H7 (cell line): ENCODE results near the gene DMPK. TPM values are rescaled to one million over a fixed set of nuclear protein-coding genes. Genes with fewer than 3 reads are reported as not detected.
"Not testable (repeated sequence)": the region's sequence is repeated elsewhere in the genome, so short reads cannot be mapped to it uniquely, and the experiment has no call there.

Experiments used
- DNase-seq: peaks from one replicate; pipeline ENCODE4 v3.0.0; 2012
- H3K27me3 ChIP-seq: 2 replicates; pipeline ENCODE4 v1.6.0; 2011; ENCODE audit warnings: mild to moderate bottlenecking, low read length; ENCODE audit not compliant: control insufficient read depth, insufficient read depth
- H3K36me3 ChIP-seq: replicated peaks from 2 replicates; pipeline ENCODE4 v1.5.1; 2011; ENCODE audit warnings: low read length; ENCODE audit not compliant: control insufficient read depth, insufficient read depth
- H3K4me3 ChIP-seq: 2 replicates; pipeline ENCODE4 v1.5.1; 2011; ENCODE audit warnings: low read depth, mild to moderate bottlenecking, control low read depth, low read length, moderate library complexity; ENCODE audit not compliant: insufficient read depth
- total RNA-seq: library from RNA; depleted of rRNA; stranded (reverse); fragments of >200 nt; shearing (Covaris generic); gene quantifications from 2 replicates; pipeline ENCODE4 v1.2.3, GENCODE V29; 2014; rRNA removed

Gene DMPK
- total RNA-seq, 1 experiment from 2014 or later, result 6.4 TPM

DNA sequence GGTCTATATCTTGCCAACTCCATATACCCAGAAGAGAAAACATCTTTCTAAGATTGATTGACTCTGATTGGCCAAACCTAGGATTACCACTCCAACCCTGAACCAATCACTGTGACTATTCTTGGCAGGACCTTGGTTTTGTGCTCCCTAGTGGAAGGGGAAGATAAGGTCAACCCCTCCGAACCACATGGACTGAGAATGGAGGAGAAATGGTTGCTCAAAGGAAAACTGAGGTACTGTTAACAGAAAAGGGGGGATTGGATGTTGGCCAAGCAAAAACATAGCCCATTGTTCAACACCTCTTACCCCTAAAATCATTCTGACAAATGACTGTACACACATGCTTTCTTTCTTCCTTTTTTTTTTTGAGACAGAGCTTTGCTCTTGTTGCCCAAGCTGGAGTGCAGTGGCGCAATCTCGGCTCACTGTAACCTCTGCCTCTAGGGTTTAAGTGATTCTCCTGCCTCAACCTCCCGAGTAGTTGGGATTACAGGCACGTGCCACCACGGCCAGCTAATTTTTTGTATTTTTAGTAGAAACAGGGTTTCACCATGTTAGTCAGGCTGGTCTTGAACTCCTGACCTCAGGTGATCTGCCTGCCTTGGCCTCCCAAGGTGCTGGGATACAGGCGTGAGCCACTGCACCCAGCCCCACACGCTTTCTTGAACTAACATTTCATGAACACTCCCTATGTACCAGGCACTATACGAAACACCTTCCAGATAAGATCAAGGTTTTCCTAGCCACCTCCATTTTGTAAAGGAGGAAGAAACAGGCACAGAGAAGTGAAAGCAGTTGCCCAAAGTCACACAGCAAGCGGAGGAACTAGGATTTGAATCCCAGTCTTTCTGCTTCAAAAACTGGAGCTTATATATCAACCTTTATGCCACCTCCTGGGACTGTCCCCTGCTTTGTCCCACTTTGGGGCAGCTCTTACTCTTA, 42.5 kb downstream of the DMPK start:
- Histone ChIP-seq H3K4me3 (no peak overlapping the region), H3K27me3 (no peaks in the 10 kb centered on the region), H3K36me3 (no peaks in the 10 kb centered on the region)
- peak; percentile 41 for DNase-seq

DNA sequence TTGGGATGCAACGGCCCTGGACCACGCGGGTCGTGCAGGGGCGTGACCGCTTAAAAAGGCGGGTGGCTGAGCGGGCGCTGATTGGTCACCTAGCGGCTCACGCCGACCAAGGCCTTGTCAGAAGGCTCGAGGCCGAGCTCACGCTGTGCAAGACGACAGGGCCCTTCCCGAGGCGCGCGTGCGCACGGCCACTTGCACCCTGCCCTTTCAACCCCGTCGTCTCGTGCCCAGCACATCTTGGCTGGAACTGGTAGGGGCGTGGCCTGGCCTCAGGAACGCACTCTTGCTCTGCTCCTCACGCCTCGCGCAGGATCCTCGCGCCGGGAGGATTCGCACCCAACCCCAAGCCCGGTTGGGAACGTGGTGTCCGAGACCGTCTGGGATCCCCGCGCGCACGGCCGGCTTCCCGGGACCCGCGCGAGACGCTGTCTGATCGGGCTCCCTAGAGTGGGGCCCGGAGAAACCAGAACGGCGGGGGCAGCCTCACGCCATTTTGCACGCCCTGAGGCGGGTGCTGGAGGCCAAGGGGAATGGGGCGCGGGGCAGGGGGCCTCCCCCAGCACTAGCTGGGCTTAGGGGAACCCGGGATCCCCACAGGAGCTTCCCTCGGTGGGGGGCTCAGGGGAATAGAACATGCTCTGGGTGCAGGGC, 49.0 kb downstream of the DMPK start, which contains the start of gene MEIOSIN:
TSS of gene MEIOSIN (plus strand) at position 280 of the 651 bp plus-strand sequence. CDS start 1,938 bp downstream, outside the sequence.
- Histone ChIP-seq H3K27me3 (no peaks in the 10 kb centered on the region), H3K36me3 (no peaks in the 10 kb centered on the region), H3K4me3 (no peak within 1 kb of the TSS)
- peak; percentile 38 for DNase-seq

DNA sequence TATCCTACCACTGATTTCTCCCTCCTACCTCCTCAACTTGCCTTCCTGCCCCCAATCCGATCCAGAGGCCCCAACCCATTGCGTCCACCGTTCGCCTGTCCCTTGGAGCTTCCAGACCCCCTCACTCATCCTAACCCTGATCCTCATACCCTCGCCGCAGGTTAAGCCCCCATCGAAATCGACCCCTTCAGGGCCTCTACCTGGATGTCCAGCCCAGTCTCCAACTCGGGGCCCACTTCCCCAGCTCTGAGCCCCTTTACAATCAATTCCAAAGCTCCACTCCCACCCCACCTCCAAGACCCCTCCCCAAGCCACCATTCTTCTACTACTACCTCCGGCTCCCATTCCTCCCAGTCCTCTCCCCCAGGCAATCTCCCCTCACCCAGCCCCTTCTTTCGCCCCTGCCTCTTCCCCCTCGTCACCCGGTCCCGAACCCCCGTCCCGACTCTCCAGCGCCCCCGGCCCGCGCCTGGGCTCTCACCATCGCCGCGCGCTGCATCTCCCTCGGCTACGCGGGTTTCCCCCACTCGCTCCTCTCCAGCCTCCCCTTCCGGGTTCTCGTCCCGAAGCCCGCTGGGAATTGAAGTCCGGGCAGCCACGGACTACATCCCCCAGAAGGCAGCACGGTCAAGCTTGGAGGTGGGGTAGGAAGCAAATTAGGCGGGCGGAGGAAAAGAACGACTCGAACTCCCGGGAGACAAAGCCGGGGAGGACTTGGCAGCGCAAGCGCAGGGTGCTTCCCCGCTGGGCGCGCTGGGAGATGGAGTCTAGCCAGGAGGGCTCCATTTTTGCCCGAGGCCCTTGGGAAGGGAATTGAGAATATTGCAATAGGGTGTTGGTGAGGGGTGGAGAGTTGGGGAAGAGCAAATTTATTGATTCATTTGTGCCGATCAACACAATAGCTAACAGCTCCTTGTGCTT, 51.7 kb downstream of the DMPK start, which contains the start of gene FBXO46:
TSS of gene FBXO46 (minus strand) at position 529 of the 921 bp plus-strand sequence. CDS start 17,401 bp downstream, outside the sequence.
- peak; percentile 97 for DNase-seq
- no peaks in the 10 kb centered on the region for H3K27me3 ChIP-seq
- H3K4me3 ChIP-seq, result peak within 1 kb of the TSS; percentile 66
- no peaks in the 10 kb centered on the region for H3K36me3 ChIP-seq

DNA sequence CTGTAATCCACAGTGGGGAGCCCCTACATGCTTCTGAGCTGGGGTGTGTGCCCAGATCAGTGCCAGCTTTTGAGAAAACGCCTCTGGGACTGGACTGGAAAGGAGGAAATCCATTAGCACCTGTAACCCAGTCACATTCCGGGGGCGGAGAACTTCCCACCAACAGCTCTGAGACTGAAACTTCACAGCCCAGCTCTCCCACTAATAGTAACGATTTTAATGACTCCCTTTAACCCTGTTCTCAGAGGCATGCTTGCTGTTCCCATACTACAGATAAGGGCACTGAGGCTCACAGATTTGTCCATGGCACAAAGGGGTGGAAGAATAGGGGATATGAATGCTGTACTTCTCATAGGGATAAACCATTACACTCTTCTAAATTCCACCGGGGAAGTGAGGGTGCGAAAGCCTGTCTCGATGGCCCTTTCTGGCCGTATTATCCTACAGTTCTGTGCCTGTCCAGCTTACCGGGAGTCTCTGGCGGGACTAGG, 52.4 kb downstream of the DMPK start:
- Histone ChIP-seq H3K4me3 (peak overlapping the region; percentile 66), H3K36me3 (no peaks in the 10 kb centered on the region), H3K27me3 (no peaks in the 10 kb centered on the region)
- peak; percentile 50 for DNase-seq

DNA sequence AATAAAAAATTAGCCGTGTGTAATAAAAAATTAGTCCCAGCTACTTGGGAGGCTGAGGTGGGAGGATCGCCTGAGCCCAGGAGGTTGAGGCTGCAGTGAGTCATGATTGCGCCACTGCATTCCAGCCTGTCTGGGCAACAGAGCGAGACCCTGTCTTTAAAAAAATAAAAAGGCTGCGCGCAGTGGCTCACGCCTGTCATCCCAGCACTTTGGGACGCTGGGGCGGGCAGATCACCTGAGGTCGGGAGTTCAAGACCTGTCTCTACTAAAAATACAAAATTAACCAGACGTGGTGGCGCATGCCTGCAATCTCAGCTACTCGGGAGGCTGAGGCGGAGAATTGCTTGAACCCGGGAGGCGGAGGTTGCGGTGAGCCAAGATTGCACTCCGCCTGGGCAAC, 53.6 kb downstream of the DMPK start:
- H3K27me3 ChIP-seq, DNase-seq, H3K36me3 ChIP-seq, H3K4me3 ChIP-seq: not testable (repeated sequence)

DNA sequence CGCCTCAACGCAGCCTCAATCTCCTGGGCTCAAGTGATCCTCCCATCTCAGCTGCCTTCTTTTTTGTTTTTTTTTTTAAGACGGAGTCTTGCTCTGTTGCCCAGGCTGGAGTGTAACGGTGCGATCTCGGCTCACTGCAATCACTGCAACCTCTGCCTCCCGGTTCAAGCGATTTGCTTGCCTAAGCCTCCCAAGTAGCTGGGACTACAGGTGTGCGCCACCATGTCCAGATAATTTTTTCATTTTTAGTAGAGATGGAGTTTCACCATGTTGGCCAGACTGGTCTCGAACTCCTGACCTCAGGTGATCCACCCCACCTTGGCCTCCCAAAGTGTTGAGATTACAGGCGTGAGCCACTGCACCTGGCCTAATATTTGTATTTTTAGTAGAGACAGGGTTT, 62.2 kb downstream of the DMPK start:
- H3K27me3 ChIP-seq, H3K36me3 ChIP-seq, H3K4me3 ChIP-seq, DNase-seq: not testable (repeated sequence)

Other genes with a start within 250 kb of the DMPK start
- gene OPA3, start 197.7 kb downstream of the DMPK start, total RNA-seq, result 12.6 and 14.2 TPM in 2 replicates
- 0.07 and 0.41 TPM in 2 replicates for gene GPR4, start 180.3 kb downstream of the DMPK start, total RNA-seq
- 42.5 and 48.6 TPM in 2 replicates for gene EML2, start 143.1 kb downstream of the DMPK start, total RNA-seq
- 0.81 TPM in 1 of 2 replicates, not detected in the other for gene GIPR, start 114.3 kb downstream of the DMPK start, total RNA-seq
- 407 and 467 TPM in 2 replicates for gene SNRPD2, start 90.5 kb downstream of the DMPK start, total RNA-seq
- 26.2 and 30.1 TPM in 2 replicates for gene QPCTL, start 89.8 kb downstream of the DMPK start, total RNA-seq
- gene FBXO46, start 51.6 kb downstream of the DMPK start, total RNA-seq, result 26.3 and 30.0 TPM in 2 replicates
- gene MEIOSIN, start 49.1 kb downstream of the DMPK start, total RNA-seq, result not detected in 2 replicates
- 18.7 and 22.0 TPM in 2 replicates for gene SIX5, start 13.2 kb downstream of the DMPK start, total RNA-seq
- gene DMWD, start 10.4 kb upstream of the DMPK start, total RNA-seq, result 35.9 and 47.1 TPM in 2 replicates
- gene RSPH6A, start 32.8 kb upstream of the DMPK start, total RNA-seq, result 0.38 and 0.44 TPM in 2 replicates
- 66.2 and 70.3 TPM in 2 replicates for gene SYMPK, start 80.7 kb upstream of the DMPK start, total RNA-seq
- gene FOXA3, start 81.8 kb upstream of the DMPK start, total RNA-seq, result 13.4 and 15.1 TPM in 2 replicates
- 45.2 and 45.7 TPM in 2 replicates for gene IRF2BP1, start 103.7 kb upstream of the DMPK start, total RNA-seq
- gene MYPOP, start 120.1 kb upstream of the DMPK start, total RNA-seq, result 2.8 and 2.9 TPM in 2 replicates
- not detected in 2 replicates for gene NANOS2, start 132.3 kb upstream of the DMPK start, total RNA-seq
- gene NOVA2, start 191.4 kb upstream of the DMPK start, total RNA-seq, result 0.11 and 0.35 TPM in 2 replicates
- 12.3 and 16.5 TPM in 2 replicates for gene CCDC61, start 213.0 kb upstream of the DMPK start, total RNA-seq
- not detected in 2 replicates for gene PGLYRP1, start 240.6 kb upstream of the DMPK start, total RNA-seq